NT2/D1 (cell line): ENCODE results near the gene DGKK.

Source experiments
- SUZ12 ChIP-seq: IDR thresholded peaks from 2 replicates; pipeline ENCODE4 v1.6.1; 2011; ENCODE audit not compliant: insufficient read length, insufficient read depth; ENCODE audit errors: extremely low read depth
- YY1 ChIP-seq: IDR thresholded peaks from 2 replicates; pipeline ENCODE4 v1.6.1; 2011; ENCODE audit not compliant: insufficient read length, insufficient read depth
- ZNF274 ChIP-seq: IDR thresholded peaks from 2 replicates; pipeline ENCODE4 v1.6.1; 2011; ENCODE audit warnings: mild to moderate bottlenecking, low read depth, low read length

- TF ChIP-seq YY1 (no peak), SUZ12 (no peak), ZNF274 (no peak)
Measured at GRCh38 chrX:50459615-50460014, 11.0 kb downstream of the DGKK start.
